Fibroblast of skin of scalp (primary cell): Measurements from ENCODE around the gene SPATA18.
"Not testable (repeated sequence)": the region's sequence is repeated elsewhere in the genome, so short reads cannot be mapped to it uniquely, and the experiment has no call there.

Experiments
- DNase-seq: peaks from one replicate; pipeline ENCODE4 v3.0.0-alpha.2; 2013

Gene SPATA18

GRCh38 chr4:52054254-52054653 is 3.1 kb downstream of the SPATA18 start:
- no peak for DNase-seq

GRCh38 chr4:52057196-52057595 is 6.1 kb downstream of the SPATA18 start:
- no peak for DNase-seq

- DNase-seq: no peak
These were observed 7.2 kb downstream of the SPATA18 start for GRCh38 chr4:52058275-52058674.

- DNase-seq: no peak
These were observed 8.3 kb downstream of the SPATA18 start for GRCh38 chr4:52059372-52059771.

- DNase-seq: no peak
These were observed 18.5 kb downstream of the SPATA18 start for GRCh38 chr4:52069571-52069970.

GRCh38 chr4:52071791-52072546 is 20.9 kb downstream of the SPATA18 start:
- no peak for DNase-seq

- peak; percentile 10 for DNase-seq
These were observed 25.6 kb downstream of the SPATA18 start for GRCh38 chr4:52076731-52077130.

- no peak for DNase-seq
These were observed 28.6 kb downstream of the SPATA18 start for GRCh38 chr4:52079659-52080058.

GRCh38 chr4:52081216-52081615 is 30.1 kb downstream of the SPATA18 start:
- no peak for DNase-seq

GRCh38 chr4:52086425-52086824 is 35.3 kb downstream of the SPATA18 start:
- not testable (repeated sequence) for DNase-seq

GRCh38 chr4:52091801-52092200 is 40.7 kb downstream of the SPATA18 start:
- DNase-seq: no peak

GRCh38 chr4:52093466-52093865 is 42.4 kb downstream of the SPATA18 start:
- no peak for DNase-seq

- DNase-seq: no peak
These were observed 43.5 kb downstream of the SPATA18 start for GRCh38 chr4:52094376-52095145.

GRCh38 chr4:52095374-52095773 is 44.3 kb downstream of the SPATA18 start:
- DNase-seq: no peak

- no peak for DNase-seq
These were observed 44.9 kb downstream of the SPATA18 start for GRCh38 chr4:52096048-52096447.

- DNase-seq: no peak
These were observed 47.5 kb downstream of the SPATA18 start for GRCh38 chr4:52098618-52099017.

- DNase-seq: no peak
These were observed 48.9 kb downstream of the SPATA18 start for GRCh38 chr4:52099860-52100461.

- DNase-seq: no peak
These were observed 51.5 kb downstream of the SPATA18 start for GRCh38 chr4:52102587-52102986.

- peak; percentile 38 for DNase-seq
These were observed 52.2 kb downstream of the SPATA18 start for GRCh38 chr4:52103319-52103718.

GRCh38 chr4:52105276-52105675 is 54.2 kb downstream of the SPATA18 start:
- no peak for DNase-seq

GRCh38 chr4:52106191-52106590 is 55.1 kb downstream of the SPATA18 start:
- DNase-seq: no peak

- peak; percentile 58 for DNase-seq
These were observed 55.6 kb downstream of the SPATA18 start for GRCh38 chr4:52106660-52107059.

- DNase-seq: peak; percentile 47
These were observed 56.2 kb downstream of the SPATA18 start for GRCh38 chr4:52107336-52107735.

GRCh38 chr4:52107745-52108144 is 56.6 kb downstream of the SPATA18 start:
- no peak for DNase-seq
